ENCODE results near the gene CYFIP1.

DNA sequence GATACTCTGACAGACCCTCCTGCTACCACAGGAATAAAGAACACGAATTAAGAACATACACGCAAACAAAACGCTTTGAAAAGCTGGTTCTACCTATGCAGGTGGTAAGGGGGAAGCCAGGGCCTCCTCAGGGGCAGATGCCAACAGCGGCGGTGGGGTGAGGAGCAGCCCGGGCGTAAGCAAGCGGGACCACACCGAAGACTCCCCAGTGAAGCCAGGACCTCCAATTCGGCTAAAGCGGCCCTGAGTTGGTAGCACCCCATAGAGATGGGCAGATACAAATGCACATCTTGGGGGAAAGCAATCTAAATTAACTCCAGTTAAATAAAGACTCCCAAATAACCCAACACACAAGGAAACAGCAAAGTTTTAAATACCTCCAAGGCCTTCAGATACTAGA, 109.3 kb downstream of the CYFIP1 start:
- TF ChIP-seq, protein P1, sequence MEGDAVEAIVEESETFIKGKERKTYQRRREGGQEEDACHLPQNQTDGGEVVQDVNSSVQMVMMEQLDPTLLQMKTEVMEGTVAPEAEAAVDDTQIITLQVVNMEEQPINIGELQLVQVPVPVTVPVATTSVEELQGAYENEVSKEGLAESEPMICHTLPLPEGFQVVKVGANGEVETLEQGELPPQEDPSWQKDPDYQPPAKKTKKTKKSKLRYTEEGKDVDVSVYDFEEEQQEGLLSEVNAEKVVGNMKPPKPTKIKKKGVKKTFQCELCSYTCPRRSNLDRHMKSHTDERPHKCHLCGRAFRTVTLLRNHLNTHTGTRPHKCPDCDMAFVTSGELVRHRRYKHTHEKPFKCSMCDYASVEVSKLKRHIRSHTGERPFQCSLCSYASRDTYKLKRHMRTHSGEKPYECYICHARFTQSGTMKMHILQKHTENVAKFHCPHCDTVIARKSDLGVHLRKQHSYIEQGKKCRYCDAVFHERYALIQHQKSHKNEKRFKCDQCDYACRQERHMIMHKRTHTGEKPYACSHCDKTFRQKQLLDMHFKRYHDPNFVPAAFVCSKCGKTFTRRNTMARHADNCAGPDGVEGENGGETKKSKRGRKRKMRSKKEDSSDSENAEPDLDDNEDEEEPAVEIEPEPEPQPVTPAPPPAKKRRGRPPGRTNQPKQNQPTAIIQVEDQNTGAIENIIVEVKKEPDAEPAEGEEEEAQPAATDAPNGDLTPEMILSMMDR (IDR thresholded peaks at IDR 0.05) = no peak
- TF ChIP-seq CHD2 (IDR thresholded peaks at IDR 0.05; ENCODE audit: low read length, partially characterized antibody) (no peak), RCOR1 (IDR thresholded peaks at IDR 0.05; ENCODE audit: low read depth, low read length) (no peak), BHLHE40 (IDR thresholded peaks at IDR 0.05; ENCODE audit: low read depth, low read length) (no peak), CEBPB (IDR thresholded peaks at IDR 0.05) (no peak), BCL3 (IDR thresholded peaks at IDR 0.05) (no peak), NR3C1 (IDR thresholded peaks at IDR 0.05) (no peak), RARB (CRISPR knock-in tag; IDR thresholded peaks at IDR 0.05) (no peak), POLR2A (IDR thresholded peaks at IDR 0.05; ENCODE audit: low read length) (no peak), USF2 (IDR thresholded peaks at IDR 0.05) (no peak), EHF (CRISPR knock-in tag; IDR thresholded peaks at IDR 0.05) (no peak)
- TF ChIP-seq, protein P2, sequence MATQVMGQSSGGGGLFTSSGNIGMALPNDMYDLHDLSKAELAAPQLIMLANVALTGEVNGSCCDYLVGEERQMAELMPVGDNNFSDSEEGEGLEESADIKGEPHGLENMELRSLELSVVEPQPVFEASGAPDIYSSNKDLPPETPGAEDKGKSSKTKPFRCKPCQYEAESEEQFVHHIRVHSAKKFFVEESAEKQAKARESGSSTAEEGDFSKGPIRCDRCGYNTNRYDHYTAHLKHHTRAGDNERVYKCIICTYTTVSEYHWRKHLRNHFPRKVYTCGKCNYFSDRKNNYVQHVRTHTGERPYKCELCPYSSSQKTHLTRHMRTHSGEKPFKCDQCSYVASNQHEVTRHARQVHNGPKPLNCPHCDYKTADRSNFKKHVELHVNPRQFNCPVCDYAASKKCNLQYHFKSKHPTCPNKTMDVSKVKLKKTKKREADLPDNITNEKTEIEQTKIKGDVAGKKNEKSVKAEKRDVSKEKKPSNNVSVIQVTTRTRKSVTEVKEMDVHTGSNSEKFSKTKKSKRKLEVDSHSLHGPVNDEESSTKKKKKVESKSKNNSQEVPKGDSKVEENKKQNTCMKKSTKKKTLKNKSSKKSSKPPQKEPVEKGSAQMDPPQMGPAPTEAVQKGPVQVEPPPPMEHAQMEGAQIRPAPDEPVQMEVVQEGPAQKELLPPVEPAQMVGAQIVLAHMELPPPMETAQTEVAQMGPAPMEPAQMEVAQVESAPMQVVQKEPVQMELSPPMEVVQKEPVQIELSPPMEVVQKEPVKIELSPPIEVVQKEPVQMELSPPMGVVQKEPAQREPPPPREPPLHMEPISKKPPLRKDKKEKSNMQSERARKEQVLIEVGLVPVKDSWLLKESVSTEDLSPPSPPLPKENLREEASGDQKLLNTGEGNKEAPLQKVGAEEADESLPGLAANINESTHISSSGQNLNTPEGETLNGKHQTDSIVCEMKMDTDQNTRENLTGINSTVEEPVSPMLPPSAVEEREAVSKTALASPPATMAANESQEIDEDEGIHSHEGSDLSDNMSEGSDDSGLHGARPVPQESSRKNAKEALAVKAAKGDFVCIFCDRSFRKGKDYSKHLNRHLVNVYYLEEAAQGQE (IDR thresholded peaks at IDR 0.05) = no peak
